Embryonic facial prominence (tissue), 1 donor: Measurements from ENCODE around the gene RSPH4A.
A peak's percentile ranks its signal among the peaks of the same experiment; 100 is the strongest.
"Not testable (repeated sequence)": the region's sequence is repeated elsewhere in the genome, so short reads cannot be mapped to it uniquely, and the experiment has no call there.

Experiments
- DNase-seq: peaks from one replicate; pipeline ENCODE4 v3.0.0-alpha.2; 2016; ENCODE audit errors: extremely low spot score

RSPH4A gene

DNA sequence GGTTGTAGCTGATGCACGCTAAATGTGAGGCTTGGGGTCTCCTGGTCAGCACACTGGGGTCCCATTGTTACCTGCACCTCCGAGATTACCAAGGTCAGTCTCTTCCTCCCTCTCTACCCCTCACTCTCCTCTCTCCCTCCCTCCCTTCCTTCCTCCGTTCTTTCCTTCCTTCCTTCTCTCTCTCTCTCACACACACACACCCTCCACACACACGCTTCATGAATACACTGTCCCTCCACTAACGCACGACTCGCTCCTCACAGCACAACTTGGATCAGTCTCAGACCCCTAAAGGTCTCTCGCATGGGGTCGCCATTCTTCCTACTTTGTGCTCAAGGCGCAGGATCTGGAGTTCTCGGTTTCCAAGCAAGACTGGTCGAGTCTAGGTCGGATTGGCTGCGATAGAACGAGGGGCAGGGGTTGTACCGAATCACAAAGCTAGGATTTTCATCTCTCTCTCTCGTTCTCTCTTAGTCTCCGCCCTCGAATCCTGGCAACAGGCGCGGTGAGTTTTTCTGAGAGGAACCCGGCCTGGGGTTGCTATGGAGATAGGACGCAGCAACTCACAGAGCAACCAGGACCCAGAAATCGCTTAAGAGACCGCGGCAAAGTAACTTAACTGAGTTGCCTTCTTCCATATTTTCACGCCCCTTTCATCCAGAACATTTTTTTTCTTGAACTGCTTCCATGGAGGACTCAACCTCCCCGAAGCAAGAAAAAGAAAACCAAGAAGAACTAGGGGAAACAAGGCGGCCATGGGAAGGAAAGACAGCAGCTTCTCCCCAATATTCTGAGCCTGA is at the start of gene RSPH4A:
Gene RSPH4A, plus strand, starts transcription at position 543 of the 800 bp plus-strand sequence. Its CDS starts 145 bp downstream, at position 688.
- peak; percentile 96 for DNase-seq

DNA sequence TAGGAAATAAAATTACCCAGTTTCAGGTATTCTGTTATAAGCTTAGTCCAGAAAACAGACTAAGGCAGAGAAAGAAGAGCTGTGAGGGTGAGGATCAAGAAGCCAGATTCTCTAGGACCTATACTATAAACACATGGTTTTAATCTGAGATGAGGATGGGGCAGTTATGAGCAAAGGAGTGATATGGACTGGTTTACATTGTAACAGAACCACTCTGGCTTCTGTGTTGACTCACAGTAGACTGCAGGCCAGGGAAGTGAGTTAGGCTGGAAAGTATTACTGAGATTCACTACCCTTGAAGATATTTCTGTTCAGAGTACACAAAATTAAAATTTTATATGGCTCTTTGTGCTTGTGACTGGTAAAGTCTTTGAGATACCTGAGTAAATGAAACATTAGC is 48.2 kb upstream of the RSPH4A start:
- DNase-seq: no peak

DNA sequence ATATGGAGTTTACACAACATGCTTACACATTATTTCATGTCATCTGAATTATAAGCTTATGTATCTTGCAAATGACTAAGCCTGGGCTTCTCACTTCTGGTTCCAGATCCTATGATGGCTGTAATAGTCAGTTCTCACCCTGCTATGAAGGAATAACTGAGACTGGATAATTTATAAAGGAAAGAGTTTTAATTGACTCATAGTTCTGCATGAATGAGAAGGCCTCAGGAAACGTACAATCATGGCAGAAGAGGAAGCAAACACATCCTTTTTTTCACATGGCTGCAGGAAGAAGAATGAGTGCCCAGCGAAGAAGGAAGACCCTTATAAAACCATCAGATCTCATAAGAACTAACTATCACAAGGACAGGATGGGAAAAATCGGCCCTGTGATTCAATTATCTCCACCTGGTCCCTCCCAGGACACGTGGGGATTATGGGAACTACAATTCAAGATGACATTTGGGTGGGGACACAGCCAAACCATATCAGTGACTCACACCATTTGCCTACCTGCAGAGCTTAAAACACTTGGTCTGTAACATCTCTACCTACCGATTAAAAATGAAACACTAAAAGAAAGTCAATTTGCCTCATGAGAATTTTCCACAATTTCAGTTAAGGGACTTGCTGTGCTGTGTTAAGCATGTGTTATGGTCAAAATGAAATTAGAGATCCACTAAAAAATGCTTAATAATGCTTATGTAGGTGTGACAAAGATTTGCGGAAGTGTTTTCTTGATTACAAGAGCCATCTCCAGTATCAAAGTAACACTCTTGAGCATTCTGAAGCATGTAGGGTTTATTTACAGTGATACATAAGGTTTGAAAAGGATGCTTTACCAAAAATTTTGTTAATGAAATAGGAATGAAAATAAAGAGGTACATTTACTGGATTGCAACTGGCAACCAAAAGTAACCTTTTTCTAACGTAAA is 47.2 kb upstream of the RSPH4A start:
- no peak for DNase-seq

DNA sequence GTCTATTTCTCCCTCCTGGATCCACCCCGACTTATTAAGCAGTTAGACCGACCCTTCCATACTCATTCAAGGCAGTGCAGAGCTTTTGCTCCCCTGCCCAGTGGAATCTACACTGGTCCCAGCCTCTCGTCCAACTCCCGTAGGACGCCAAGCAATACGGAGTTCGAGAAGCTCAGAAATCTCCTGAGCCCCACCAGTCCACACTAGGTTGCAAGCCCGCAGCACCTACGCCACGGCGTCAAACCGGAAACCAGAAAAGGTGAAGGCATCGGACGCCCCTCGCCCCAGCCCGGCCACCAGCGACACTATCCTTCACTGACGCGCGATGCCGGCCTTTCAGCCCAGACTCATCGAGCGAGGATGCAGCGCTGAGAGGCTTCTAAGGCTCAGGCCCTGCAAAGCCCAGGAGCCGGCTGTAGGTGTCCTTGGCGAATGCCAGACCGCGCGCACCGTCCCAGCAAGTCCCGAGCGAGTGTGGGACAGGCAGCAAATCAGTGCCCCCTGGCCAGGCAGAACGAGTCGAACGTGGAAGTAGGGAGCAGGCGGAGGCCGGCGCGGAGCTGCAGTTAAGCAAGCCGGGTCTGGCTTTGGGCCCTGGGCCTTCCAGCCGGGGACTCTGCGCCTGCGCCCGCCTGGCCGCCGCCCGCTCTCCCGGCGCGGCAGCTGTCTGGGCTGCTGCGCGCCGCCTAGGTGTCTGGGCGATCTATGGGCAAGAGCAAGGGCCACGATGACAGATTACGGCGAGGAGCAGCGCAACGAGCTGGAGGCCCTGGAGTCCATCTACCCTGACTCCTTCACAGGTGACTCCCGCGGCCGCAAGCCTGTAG is 45.2 kb upstream of the RSPH4A start, which contains the start of gene RWDD1:
Gene RWDD1, plus strand, starts transcription at position 649 of the 827 bp plus-strand sequence. Its CDS starts 79 bp downstream, at position 728.
- peak; percentile 97 for DNase-seq

DNA sequence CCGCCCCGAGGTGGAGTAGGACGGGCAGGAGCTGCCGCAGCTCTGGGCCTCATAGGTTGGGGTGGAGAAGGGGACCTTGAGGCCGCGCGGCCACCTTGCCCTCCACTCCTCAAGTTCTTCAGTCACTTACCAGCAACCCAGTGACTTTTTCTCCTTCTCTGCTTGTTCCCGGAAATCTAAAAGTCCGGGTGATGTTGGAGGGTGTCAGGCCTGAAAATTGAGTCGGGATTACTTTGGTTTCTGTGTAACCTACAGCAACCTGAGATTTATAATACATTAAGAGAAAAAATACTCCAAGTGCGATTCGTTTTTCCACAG is 44.6 kb upstream of the RSPH4A start:
- DNase-seq: no peak

DNA sequence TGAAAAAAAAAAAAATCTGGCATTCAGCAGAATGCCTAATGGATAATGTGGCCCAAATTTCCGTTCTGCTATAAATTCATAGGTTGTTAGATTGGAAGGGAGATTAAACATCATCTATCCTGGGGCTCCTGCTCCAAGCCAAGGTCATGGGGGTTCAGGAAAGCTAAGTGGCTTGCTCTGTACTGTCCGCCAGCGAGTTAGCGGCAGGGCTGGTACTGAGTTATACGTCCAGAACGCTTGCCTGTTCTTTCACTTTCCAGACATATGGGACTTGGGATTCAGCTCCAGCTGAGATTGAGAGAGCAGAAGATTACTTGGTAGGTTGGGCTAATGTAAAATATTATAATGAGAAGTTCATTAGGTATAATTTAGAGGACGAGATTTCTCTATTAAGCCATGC is 44.1 kb upstream of the RSPH4A start:
- peak; percentile 8 for DNase-seq

DNA sequence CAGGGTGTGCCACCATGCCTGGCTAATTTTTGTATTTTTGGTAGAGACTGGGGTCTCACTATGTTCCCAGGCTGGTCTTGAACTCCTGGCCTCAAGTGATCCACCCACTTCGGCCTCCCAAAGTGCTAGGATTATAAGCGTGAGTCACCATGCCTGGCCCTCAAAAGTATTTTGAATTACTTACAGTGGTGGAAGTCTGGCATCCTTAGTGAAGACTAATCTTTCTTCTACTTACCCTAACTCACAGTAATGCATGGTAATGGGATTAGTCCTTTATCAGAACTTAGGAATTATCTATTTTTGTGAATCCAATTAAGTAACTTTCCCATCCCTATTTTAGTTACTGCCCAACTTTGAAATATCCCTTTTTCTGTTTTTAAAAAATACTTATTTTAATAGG is 41.1 kb upstream of the RSPH4A start:
- DNase-seq: no peak

DNA sequence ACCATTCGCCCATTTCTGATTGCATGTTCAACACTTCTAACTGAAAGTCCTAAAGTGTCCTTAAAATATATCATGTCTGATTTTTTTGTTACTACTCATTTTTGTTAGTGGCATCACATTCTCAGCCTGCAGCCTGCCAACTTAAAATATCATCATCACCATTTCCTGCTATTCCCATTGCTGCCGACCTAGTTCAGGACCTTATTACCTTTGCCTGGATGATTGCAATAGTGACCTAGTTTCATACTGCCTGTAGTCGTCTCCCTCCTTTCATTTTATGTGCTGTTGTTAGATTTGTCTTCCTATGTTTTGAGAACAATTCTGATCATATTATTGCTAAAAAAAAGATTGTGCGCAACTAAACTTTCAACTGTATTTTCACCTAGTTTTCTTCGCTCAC is 38.8 kb upstream of the RSPH4A start:
- DNase-seq: no peak

DNA sequence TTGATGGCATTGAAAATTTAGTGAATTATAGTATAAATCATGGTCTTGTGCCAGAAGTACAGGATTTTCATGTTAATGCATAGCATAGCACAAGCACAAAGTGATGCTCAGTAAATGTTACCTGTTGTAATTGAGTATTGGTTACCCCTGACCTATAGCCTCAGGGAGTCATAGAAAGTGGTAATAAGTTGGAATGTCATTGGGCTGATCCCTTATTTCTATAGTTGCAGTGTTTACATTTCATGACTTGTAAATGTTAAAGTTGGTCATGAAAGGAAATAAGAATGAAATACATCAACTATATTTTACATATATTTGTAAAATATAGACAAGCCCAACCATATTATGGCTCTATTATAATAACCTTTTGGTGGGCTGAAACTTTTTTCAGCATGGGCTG is 37.9 kb upstream of the RSPH4A start:
- DNase-seq: no peak

DNA sequence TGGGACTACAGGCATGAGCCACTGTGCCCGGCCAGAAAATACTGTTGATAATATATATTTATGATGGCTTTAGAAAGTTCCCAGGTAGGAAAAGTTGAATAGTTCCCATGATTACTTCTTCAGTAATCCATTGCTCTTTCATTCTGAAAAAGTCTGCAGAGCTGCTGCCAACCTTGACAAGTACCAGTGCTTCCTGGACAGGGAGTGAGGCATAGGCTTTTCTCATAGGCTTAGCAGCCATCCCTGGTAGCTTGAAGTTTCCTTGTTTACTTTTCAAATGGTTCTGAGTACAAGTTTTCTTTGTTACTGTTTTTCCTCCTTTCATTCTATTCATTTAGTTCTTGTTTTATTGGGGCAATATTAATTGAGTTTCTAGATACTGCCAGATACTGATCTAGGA is 37.1 kb upstream of the RSPH4A start:
- DNase-seq: no peak

DNA sequence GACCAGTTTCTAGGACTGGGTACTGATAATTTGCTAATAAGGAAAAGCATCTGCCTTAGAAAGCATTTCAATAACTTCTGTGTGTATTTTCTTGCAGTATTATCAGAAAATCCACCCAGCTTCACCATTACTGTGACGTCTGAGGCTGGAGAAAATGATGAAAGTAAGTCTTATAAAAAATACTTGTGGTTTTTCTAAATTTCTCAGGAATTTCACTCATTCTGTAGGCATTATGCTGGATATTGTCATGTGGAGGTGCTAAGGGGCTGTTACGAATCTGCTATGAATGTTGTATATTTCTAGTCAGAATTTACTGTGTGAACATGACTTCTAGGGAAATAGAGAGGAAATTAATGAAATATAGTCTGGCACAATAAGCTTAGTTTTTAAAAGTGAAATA is 36.1 kb upstream of the RSPH4A start:
- DNase-seq: no peak

DNA sequence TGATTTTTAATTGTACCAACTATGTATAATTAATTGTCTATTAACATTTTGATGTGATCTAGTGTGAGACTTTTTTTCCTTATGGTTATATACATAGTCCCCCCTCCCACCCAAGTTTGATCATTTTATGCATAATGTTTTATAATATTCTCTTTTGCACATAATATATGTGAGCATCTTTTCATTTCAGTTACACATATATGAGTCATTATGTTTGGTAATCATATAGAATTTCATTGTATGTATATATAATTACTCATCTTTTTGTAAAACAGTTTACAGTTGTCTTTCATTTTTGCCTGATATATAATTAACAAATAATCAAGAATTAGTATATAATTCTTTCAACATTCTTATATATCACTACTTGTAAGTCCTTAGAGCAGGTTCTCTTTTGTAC is 30.0 kb upstream of the RSPH4A start:
- DNase-seq: no peak

DNA sequence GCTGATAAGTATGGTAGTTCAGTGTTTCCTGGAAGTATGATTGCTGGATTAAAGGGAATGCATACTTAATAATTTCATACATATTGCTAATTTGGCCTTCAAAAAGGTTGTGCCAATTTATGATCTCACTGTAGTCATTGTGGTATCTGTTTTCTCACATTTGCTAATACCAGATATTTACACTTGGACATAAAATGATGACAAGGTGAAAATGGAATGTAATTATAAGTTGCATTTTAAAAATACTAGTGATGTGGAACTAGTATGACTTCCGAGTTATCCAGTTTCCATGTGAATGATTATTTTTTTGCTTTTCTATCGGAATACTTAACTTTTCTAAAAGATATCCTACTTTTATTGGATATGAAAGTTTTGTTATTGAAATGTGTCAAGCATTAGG is 29.5 kb upstream of the RSPH4A start:
- DNase-seq: no peak

DNA sequence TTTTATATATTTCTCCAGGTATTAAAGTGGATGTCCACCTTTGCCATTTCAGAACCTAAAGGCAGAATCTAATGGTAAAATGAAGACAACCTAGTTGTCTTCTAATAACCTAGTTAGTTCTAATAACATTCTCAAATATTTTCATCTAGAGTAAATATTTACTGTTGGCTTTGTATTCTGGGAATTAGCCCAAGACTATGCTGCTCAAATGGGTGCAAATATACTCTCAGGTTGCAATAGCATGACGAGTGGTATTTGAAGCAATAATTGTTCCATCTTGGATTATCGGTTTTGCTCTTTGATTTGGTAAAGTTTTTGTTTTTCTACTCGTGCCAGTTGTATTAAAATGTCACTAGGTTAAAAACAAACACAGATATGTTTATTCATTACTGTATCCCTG is 21.0 kb upstream of the RSPH4A start:
- no peak for DNase-seq

DNA sequence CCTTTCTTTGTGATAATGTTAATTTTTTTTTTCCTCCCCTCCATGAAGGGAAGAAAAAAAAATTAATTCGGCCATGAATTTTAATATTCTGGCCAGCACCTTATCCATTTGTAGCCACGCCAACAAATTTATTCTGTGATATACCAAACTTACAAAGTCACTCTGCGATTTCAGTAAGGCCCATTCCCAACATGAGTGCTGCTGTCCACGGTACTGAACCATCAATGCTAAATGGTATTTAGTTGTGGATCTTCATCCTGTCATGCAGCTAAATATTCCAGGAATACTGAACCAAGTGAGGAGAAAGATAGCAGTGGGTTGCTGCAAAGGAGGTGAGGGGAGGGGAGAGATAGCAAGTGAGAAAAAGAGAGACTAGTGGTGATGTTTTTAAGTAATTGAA is 19.5 kb upstream of the RSPH4A start:
- DNase-seq: no peak

DNA sequence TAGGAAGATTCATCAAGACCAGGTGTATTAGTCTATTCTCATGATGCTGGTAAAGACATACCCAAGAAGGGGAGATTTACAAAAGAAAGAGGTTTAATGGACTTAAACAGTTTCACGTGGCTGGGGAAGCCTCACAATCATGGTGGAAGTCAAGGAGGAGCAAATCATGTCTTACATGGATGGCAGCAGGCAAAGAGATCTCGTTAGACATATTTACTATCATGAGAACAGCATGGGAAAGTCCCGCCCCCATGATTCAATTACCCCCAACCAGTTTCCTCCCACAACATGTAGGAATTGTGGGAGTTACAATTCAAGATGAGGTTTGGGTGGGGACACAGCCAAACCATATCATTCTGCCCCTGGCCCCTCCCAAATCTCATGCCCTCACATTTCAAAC is 12.4 kb upstream of the RSPH4A start:
- not testable (repeated sequence) for DNase-seq

DNA sequence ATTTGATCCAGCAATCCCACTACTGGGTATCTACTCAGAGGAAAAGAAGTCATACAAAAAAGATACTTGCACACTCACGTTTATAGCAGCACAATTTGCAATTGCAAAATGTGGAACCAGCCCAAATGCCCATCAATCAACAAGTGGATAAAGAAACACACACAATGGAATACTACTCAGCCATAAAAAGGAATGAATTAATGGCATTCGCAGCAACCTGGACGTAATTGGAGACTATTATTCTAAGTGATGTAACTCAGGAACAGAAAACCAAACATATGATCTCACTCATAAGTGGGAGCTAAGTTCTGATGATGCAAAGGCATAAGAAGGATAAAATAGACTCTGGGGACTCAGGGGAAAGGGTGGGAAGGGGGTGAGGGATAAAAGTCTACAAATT is 11.4 kb upstream of the RSPH4A start:
- DNase-seq: not testable (repeated sequence)

DNA sequence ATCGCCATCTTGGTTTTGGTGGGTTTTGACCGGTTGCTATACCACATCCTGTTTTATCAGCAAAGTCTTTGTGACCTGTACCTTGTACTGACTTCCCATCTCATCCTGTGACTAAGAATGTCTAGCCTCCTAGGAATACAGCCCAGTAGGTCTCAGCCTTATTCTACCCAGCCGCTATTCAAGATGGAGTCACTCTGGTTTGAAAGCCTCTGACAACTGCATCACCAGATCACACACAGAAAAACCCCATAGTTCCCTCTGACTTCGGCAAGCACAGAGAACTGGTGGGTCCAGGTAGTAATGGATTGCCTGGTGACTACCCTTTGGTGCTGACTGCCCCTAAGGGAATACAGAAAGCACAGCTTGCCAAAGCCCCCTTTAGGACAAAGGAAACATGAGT is 10.3 kb upstream of the RSPH4A start:
- no peak for DNase-seq

DNA sequence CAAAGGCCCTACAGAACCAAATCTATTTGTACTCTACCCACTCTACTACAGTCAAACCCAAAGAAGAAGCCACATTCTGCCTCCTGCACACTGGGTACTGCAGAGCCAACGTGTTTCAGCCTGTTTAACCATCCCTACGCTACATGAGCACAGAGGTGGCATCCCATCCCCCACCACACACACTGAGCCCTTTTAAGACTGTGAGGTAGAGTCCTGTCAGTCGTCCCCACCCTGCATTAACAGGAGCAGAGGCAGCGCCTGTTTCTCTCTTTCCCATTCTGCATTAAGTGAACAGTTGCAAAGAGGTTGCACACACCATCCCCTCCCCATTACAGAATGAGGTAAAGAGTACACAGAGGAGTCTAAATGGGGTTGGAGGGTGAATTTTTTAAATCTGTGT is 5.2 kb upstream of the RSPH4A start:
- no peak for DNase-seq

DNA sequence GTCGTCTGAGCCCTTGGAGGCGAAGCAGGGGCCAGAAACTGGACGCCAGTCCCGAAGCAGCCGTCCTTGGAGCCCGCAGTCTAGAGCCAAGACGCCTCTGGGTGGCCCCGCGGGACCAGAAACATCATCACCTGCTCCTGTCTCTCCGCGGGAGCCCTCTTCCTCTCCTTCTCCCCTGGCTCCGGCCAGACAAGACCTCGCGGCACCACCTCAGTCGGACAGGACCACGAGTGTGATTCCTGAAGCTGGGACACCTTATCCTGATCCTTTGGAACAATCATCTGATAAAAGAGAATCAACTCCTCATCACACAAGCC is 416 bp downstream of the RSPH4A start:
- DNase-seq: no peak

DNA sequence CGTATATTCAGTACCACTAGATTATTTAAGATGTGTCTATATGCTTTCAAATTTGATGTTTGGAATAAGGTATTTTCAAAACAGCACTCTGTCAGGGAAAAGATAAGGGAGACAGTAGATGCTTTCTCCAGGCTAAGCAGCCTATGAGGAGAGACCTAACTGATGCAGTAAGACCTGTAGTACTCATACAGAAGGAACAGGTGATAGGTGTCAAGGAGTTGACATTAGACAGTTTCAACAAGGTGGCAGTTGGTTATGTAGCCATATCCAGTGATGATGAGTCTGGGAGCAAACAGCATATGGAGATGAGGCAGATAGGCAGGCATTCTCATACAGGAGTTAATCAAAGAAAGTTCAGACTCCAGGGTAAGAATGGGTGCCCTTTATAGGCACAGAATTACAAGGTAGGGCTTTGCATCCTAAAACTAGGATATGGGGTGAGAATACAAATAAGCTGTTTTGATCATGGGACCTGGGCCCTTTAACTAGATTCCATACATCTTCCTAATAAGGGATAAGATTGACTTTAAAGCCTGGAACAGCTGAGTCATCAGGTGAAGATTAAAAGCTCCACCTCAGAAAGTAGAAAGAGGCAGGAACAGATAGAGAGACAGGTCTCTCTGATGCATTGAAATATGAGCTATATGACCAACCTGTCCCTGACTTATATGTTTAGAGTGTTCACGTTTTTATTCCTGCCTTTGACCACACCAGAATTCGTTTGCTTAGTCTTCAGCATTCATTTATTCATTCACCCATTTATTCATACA is 7.9 kb downstream of the RSPH4A start:
- no peak for DNase-seq
